ENCODE data around the gene HS6ST1.

HS6ST1 gene

DNA sequence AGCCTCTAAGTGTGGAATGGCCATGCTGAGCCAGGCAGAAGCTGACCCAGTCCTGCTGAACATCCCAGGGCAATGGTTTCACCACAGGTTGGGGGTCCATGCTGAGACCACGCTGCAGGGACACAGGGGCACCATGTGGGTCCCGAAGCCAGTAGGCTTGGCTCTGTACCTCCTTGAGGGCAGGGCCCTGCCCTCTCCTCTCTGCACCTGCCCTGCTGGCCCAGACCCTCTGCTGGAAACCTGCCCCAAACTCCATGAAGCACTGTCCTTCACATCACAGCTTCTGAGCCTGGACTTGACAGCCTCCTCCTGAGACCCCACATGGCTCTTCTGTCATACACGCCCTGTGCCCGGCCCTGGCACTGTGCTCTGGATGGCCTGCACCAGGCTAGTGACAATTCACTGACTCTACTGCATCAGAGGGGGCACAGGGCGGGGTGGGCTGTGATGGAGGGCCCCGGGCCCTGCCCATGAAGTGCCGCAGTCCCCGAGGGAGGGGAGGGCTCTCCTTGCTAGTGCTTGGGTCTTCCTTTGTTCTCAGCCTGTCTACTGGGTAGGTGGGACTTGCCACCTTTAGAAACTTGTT is 24.7 kb downstream of the HS6ST1 start:
- no peak for TF ChIP-seq CTCF (IDR thresholded peaks at IDR 0.05)
- H3K4me3 Mint-ChIP-seq: no peak overlapping the region
- peaks cover 3% of the 10 kb centered on the region for H3K9me3 Mint-ChIP-seq
- no peak for DNase-seq
- H3K36me3 Mint-ChIP-seq (ENCODE audit: low read depth): peaks cover 33% of the 10 kb centered on the region
- no peak overlapping the region for H3K27ac Mint-ChIP-seq
- H3K4me1 Mint-ChIP-seq: peaks cover 18% of the 10 kb centered on the region
- peaks cover 3% of the 10 kb centered on the region for H3K27me3 Mint-ChIP-seq (ENCODE audit: low read depth, poor library complexity)

GRCh38 chr2:128293426-128293755 is 25.3 kb downstream of the HS6ST1 start:
- no peak for TF ChIP-seq CTCF (IDR thresholded peaks at IDR 0.05)
- Mint-ChIP-seq H3K9me3 (peaks cover 3% of the 10 kb centered on the region), H3K27me3 (ENCODE audit: low read depth, poor library complexity) (peaks cover 9% of the 10 kb centered on the region), H3K36me3 (ENCODE audit: low read depth) (peaks cover 31% of the 10 kb centered on the region), H3K4me1 (peaks cover 24% of the 10 kb centered on the region), H3K27ac (no peak overlapping the region), H3K4me3 (no peak overlapping the region)
- no peak for DNase-seq

DNA sequence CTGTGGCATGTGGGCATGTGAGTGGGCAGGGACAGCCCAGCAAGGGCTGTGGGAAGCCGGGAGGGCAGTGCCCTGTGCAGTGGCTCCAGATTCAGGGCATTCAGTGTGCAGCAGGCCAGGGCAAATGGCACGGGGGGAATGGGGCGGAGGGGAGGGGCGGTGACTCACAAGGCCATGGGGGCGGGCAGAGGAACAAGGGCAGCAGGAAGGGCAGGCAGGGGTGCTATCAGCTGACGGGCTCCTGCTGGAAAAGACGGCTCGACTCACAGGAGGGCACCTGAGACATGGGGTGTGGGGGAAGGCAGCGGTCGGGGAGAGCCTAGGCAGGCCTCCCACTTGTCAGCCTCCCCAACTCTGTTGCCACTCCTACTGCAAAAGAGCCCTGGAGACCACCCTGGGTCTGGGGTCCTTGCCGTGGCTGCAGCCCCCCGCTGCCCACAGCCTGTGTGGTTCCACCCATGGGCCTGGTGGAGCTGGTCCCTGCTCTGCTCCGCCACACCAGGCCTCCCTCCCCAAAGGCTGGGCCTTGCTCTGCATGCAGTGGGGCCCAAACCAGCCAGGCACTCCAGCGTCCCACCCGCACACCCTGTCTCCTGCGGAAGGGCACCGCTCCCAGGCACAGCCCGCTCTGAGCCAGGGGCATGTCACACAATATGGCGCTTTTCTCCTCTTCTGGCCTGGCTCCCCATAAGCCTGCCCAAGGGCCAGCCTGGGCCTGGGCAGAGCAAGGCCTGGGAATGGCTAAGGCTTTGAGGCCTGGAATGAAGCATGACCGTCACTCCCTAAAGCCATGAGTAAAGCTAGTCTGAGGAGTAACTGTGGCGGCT is 25.9 kb downstream of the HS6ST1 start:
- TF ChIP-seq CTCF (IDR thresholded peaks at IDR 0.05): no peak
- Mint-ChIP-seq H3K4me1 (peaks cover 28% of the 10 kb centered on the region), H3K9me3 (peaks cover 3% of the 10 kb centered on the region), H3K36me3 (ENCODE audit: low read depth) (peaks cover 25% of the 10 kb centered on the region), H3K27me3 (ENCODE audit: low read depth, poor library complexity) (peaks cover 9% of the 10 kb centered on the region), H3K4me3 (no peak overlapping the region), H3K27ac (no peak overlapping the region)
- DNase-seq: no peak

DNA sequence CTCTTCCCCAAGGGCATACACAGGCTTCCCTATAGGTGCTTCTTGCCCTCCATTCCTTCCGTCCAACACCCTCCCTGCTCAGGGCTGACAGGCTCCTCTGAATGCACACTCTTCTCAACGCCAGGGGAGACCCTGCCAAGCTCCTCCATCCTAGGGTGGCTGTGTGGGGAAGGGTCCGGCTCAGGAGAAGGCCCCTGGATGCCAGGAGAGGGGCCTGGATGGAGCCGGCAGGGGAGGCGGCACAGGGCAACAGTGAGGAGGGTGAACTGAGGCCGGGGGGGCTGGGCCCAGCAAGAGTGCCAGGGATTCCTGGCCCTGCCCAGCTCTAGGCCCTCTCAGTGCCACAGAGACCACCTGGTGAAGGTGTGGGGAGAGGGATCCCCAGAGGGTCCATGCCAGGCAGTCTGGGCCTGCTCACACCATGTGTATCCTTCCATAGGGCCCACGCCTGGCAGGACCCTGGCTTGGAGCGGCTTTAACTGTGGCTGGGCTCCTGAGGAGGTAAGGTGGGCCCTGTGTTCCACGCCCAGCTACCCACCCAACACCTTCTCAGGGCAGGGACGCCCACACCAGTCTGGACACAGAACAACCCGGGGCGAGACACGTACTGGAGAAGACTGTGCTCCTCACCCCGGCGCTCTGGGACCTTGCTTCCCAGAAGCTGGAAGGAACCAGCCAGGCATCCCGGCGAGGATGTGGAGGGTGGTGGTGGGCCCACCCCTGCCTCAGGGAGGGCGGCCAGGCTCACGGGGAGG is 26.6 kb downstream of the HS6ST1 start:
- Mint-ChIP-seq H3K36me3 (ENCODE audit: low read depth) (peaks cover 17% of the 10 kb centered on the region), H3K4me3 (no peak overlapping the region), H3K27me3 (ENCODE audit: low read depth, poor library complexity) (peaks cover 7% of the 10 kb centered on the region), H3K9me3 (peaks cover 3% of the 10 kb centered on the region), H3K27ac (no peak overlapping the region), H3K4me1 (peaks cover 28% of the 10 kb centered on the region)
- no peak for TF ChIP-seq CTCF (IDR thresholded peaks at IDR 0.05)
- no peak for DNase-seq

DNA sequence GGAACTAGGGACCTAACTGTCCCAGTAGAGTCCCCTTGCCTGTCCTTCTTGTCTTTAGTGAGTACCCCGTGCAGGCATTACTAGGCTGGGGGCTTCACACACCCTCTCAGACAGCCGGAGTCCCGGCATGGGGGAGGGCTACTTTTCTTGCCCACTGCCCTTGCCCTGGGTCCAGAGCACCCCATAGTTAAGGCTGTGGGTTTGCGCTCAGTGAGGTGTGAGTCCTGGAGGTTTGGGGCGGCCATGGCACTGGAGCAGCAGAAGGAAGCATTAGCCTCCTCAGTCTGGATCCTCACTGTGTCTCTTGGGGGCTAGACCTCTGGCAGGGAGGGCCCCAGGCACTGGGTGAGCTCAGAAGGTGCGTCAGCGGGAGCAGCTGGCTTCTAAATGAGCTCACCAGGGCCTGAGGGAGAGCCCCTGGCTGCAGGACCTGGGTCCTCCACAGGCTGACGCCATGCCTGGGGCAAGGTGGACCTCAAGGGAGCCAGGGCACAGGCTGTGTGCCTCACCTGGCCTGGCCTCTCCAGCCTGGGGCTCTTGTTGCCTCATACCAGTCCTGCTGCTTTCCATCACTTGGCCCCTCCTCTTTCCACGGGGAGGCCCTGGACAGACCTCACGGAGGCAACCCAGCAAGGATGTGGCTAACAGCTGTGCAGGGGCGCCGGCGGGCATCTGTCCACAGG is 27.4 kb downstream of the HS6ST1 start:
- peaks cover 15% of the 10 kb centered on the region for H3K36me3 Mint-ChIP-seq (ENCODE audit: low read depth)
- H3K27me3 Mint-ChIP-seq (ENCODE audit: low read depth, poor library complexity): peaks cover 7% of the 10 kb centered on the region
- H3K4me3 Mint-ChIP-seq: no peak overlapping the region
- no peak for DNase-seq
- H3K9me3 Mint-ChIP-seq: peaks cover 3% of the 10 kb centered on the region
- TF ChIP-seq CTCF (IDR thresholded peaks at IDR 0.05): no peak
- peaks cover 32% of the 10 kb centered on the region for H3K4me1 Mint-ChIP-seq
- H3K27ac Mint-ChIP-seq: no peak overlapping the region

Data from nephron progenitor cell (in vitro differentiated cells).